HCT116 (cell line): Measurements from ENCODE around the gene CCSER1. TPM values are rescaled to one million over a fixed set of nuclear protein-coding genes. Genes with fewer than 3 reads are reported as not detected.
"Not testable (repeated sequence)": the region's sequence is repeated elsewhere in the genome, so short reads cannot be mapped to it uniquely, and the experiment has no call there.

ENCODE experiments used
- ATAC-seq: fragments of 200-7000 bp; cut with Tn5 transposase; 2 replicates; pipeline ENCODE4 v1.9.1; 2020; ENCODE audit warnings: mild to moderate bottlenecking, moderate library complexity
- BruUV-seq: library from RNA; stranded (reverse); fragments of 400-500 nt; replicated peaks from 2 replicates; lab custom pipeline; 2021; lab: Mats Ljungman, UMichigan
- CTCF ChIA-PET: fragments of 300-600 bp; sonication (Branson Sonifier 250); formaldehyde crosslinking; loops from one replicate; lab custom pipeline; 2021; ENCODE audit warnings: antibody characterized with exemption; lab: Charles Lee
- POLR2A ChIA-PET: fragments of 300-600, 350-600 bp; sonication (Branson Sonifier 250); formaldehyde crosslinking; loops from one replicate; lab custom pipeline; 2021; ENCODE audit warnings: antibody characterized with exemption; lab: Charles Lee
- RAD21 ChIA-PET, 2 experiments: fragments of 300-600 bp; sonication (Branson Sonifier 250); formaldehyde crosslinking; loops; one replicate each; lab custom pipeline; 2023; ENCODE audit warnings: low total read pairs in 2 of 2; ENCODE audit not compliant: uncharacterized antibody in 2 of 2, unreplicated experiment in 2 of 2, low non-redundant PET in 1 of 2; lab: Charles Lee
- DNase-seq: peaks from one replicate; pipeline ENCODE4 v3.0.0-alpha.2; 2010; ENCODE audit warnings: low read depth, low spot score
- H2AFZ ChIP-seq: fragments of 200-600 bp; shearing (Covaris generic), sonication (generic); 2 replicates; pipeline ENCODE4 v1.6.1; 2017; ENCODE audit warnings: low read depth, mixed run types, mixed read lengths, antibody characterized with exemption, low read length; ENCODE audit not compliant: poor library complexity, severe bottlenecking
- H3K27ac ChIP-seq: 2 replicates; pipeline ENCODE4 v1.5.1; 2012; ENCODE audit warnings: low read depth, low read length
- H3K27me3 ChIP-seq: fragments of 200-600 bp; sonication (generic); 2 replicates; pipeline ENCODE4 v1.6.1; 2016; ENCODE audit warnings: mixed run types, low read length, mixed read lengths; ENCODE audit not compliant: insufficient read depth
- H3K36me3 ChIP-seq, 2 experiments: fragments of 200-500 bp in 1 of 2; fragments of 200-600 bp in 1 of 2; sonication (Bioruptor generic) in 1 of 2; sonication (generic) in 1 of 2; 2 replicates each; pipeline versions ENCODE4 v1.5.1 to v1.6.1; 2014 to 2016; ENCODE audit warnings: low read length in 2 of 2, inconsistent platforms in 1 of 2, mixed read lengths in 1 of 2, mixed run types in 1 of 2; ENCODE audit not compliant: insufficient read depth in 2 of 2, control insufficient read depth in 1 of 2
- H3K4me1 ChIP-seq, 2 experiments: fragments of 200-600 bp in 1 of 2; sonication (generic) in 1 of 2; 2 replicates each; pipeline versions ENCODE4 v1.5.1 to v1.6.1; 2012 to 2017; ENCODE audit warnings: low read length in 2 of 2, inconsistent platforms in 1 of 2, mild to moderate bottlenecking in 1 of 2, mixed read lengths in 1 of 2, mixed run types in 1 of 2, moderate library complexity in 1 of 2; ENCODE audit not compliant: insufficient read depth in 2 of 2, control insufficient read depth in 1 of 2
- H3K4me2 ChIP-seq: fragments of 200-600 bp; sonication (generic); 2 replicates; pipeline ENCODE4 v1.6.1; 2017; ENCODE audit warnings: mixed run types, low read length, mixed read lengths
- H3K4me3 ChIP-seq, 2 experiments: fragments of 200-600 bp in 1 of 2; sonication (generic) in 1 of 2; replicated peaks in 1 of 2; 2 replicates each; pipeline ENCODE4 v1.5.1; 2011 to 2016; ENCODE audit warnings: low read length in 2 of 2, control low read depth in 1 of 2, low read depth in 1 of 2, mild to moderate bottlenecking in 1 of 2, mixed read lengths in 1 of 2, mixed run types in 1 of 2
- H3K79me2 ChIP-seq: fragments of 200-600 bp; sonication (generic); 2 replicates; pipeline ENCODE4 v1.6.1; 2017; ENCODE audit warnings: mild to moderate bottlenecking, mixed run types, low read length, moderate library complexity, mixed read lengths; ENCODE audit not compliant: insufficient read depth
- H3K9ac ChIP-seq: fragments of 200-600 bp; sonication (generic); 2 replicates; pipeline ENCODE4 v1.6.1; 2016; ENCODE audit warnings: low read length, mixed read lengths
- H3K9me2 ChIP-seq: fragments of 200-600 bp; sonication (generic), shearing (Covaris generic); 2 replicates; pipeline ENCODE4 v1.6.1; 2017; ENCODE audit warnings: mixed run types, mild to moderate bottlenecking, moderate library complexity; ENCODE audit not compliant: insufficient read depth
- H3K9me3 ChIP-seq, 2 experiments: fragments of 200-500 bp in 1 of 2; fragments of 200-600 bp in 1 of 2; sonication (Bioruptor generic) in 1 of 2; sonication (generic) in 1 of 2; 2 replicates each; pipeline ENCODE4 v1.6.1; 2014 to 2017; ENCODE audit warnings: low read length in 2 of 2, mixed read lengths in 2 of 2, inconsistent platforms in 1 of 2, low read depth in 1 of 2, mild to moderate bottlenecking in 1 of 2, mixed run types in 1 of 2, moderate library complexity in 1 of 2; ENCODE audit not compliant: control insufficient read depth in 1 of 2, insufficient read depth in 1 of 2
- H4K20me1 ChIP-seq: fragments of 200-600 bp; sonication (generic), shearing (Covaris generic); 2 replicates; pipeline ENCODE4 v1.6.1; 2017; ENCODE audit warnings: mixed run types, mild to moderate bottlenecking, moderate library complexity; ENCODE audit not compliant: insufficient read depth
- CBX3 ChIP-seq: IDR thresholded peaks from 2 replicates; pipeline ENCODE4 v1.6.1; 2012; ENCODE audit warnings: low read depth
- CEBPB ChIP-seq: IDR thresholded peaks from 2 replicates; pipeline ENCODE4 v1.6.1; 2012; ENCODE audit warnings: low read depth
- ELF1 ChIP-seq: IDR thresholded peaks from 2 replicates; pipeline ENCODE4 v1.6.1; 2012; ENCODE audit warnings: low read depth, borderline replicate concordance
- FOSL1 ChIP-seq: IDR thresholded peaks from 2 replicates; pipeline ENCODE4 v1.6.1; 2012; ENCODE audit warnings: low read depth
- JUND ChIP-seq: IDR thresholded peaks from 2 replicates; pipeline ENCODE4 v1.6.1; 2012
- POLR2AphosphoS5 ChIP-seq: IDR thresholded peaks from 2 replicates; pipeline ENCODE4 v1.6.1; 2011; ENCODE audit warnings: mild to moderate bottlenecking, low read depth, low read length, moderate library complexity
- REST ChIP-seq: IDR thresholded peaks from 2 replicates; pipeline ENCODE4 v1.6.1; 2012; ENCODE audit warnings: low read depth
- SIN3A ChIP-seq: IDR thresholded peaks from 2 replicates; pipeline ENCODE4 v1.6.1; 2012; ENCODE audit warnings: low read depth
- SP1 ChIP-seq: IDR thresholded peaks from 2 replicates; pipeline ENCODE4 v1.6.1; 2012; ENCODE audit warnings: low read depth
- SRF ChIP-seq: IDR thresholded peaks from 2 replicates; pipeline ENCODE4 v1.6.1; 2012; ENCODE audit warnings: low read depth
- ZNF274 ChIP-seq: fragments of 200-500 bp; sonication (Bioruptor generic); IDR thresholded peaks from 2 replicates; pipeline ENCODE4 v1.6.1; 2014; ENCODE audit warnings: mild to moderate bottlenecking, low read depth, low read length, inconsistent platforms
- intact Hi-C: fragments of 100-400 bp; cut with micrococcal nuclease; formaldehyde crosslinking; loops from 2 replicates; pipeline ENCODE4 v1.10.0; 2022
- total RNA-seq: library from RNA; stranded (reverse); gene quantifications from one replicate; pipeline ENCODE4 v1.2.1, GENCODE V29; 2021; ENCODE audit not compliant: unreplicated experiment
- TF ChIP-seq, protein P1 (sequence below): IDR thresholded peaks from 2 replicates; pipeline ENCODE4 v1.6.1; 2012
- TF ChIP-seq, protein P2 (sequence below), 3 experiments: fragments of 200-600 bp in 1 of 3; sonication (generic) in 1 of 3; IDR thresholded peaks in 2 of 3; conservative IDR thresholded peaks in 1 of 3; 2 replicates each; pipeline ENCODE4 v1.5.1; 2012 to 2017; ENCODE audit warnings: low read depth in 2 of 3, low read length in 2 of 3, antibody characterized with exemption in 1 of 3, borderline replicate concordance in 1 of 3, control low read depth in 1 of 3, mild to moderate bottlenecking in 1 of 3, mixed read lengths in 1 of 3, mixed run types in 1 of 3, moderate library complexity in 1 of 3; ENCODE audit not compliant: insufficient read depth in 1 of 3

CCSER1 gene
- total RNA-seq, 1 experiment from 2014 or later, result 6.7 TPM

- no peak for ATAC-seq
- Histone ChIP-seq H3K9ac (no peak overlapping the region), H3K4me1 (no peaks in the 10 kb centered on the region), H3K9me3 (no peaks in the 10 kb centered on the region), H3K9me2 (no peaks in the 10 kb centered on the region), H3K4me3 (no peak overlapping the region), H3K27me3 (no peaks in the 10 kb centered on the region), H3K36me3 (no peaks in the 10 kb centered on the region), H2AFZ (no peak overlapping the region), H3K79me2 (no peaks in the 10 kb centered on the region), H3K27ac (no peak overlapping the region), H4K20me1 (no peaks in the 10 kb centered on the region), H3K4me2 (no peak overlapping the region)
- RAD21 ChIA-PET, result no interaction called here
- intact Hi-C loops, result no loop called here
- DNase-seq, result no peak
- TF ChIP-seq CEBPB (no peak), REST (no peak), ELF1 (no peak), SIN3A (no peak), FOSL1 (no peak), CBX3 (no peak), SRF (no peak), ZNF274 (no peak), POLR2AphosphoS5 (no peak), JUND (no peak), SP1 (no peak)
- TF ChIP-seq, protein P1, sequence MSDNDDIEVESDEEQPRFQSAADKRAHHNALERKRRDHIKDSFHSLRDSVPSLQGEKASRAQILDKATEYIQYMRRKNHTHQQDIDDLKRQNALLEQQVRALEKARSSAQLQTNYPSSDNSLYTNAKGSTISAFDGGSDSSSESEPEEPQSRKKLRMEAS, result no peak
- TF ChIP-seq, protein P2, sequence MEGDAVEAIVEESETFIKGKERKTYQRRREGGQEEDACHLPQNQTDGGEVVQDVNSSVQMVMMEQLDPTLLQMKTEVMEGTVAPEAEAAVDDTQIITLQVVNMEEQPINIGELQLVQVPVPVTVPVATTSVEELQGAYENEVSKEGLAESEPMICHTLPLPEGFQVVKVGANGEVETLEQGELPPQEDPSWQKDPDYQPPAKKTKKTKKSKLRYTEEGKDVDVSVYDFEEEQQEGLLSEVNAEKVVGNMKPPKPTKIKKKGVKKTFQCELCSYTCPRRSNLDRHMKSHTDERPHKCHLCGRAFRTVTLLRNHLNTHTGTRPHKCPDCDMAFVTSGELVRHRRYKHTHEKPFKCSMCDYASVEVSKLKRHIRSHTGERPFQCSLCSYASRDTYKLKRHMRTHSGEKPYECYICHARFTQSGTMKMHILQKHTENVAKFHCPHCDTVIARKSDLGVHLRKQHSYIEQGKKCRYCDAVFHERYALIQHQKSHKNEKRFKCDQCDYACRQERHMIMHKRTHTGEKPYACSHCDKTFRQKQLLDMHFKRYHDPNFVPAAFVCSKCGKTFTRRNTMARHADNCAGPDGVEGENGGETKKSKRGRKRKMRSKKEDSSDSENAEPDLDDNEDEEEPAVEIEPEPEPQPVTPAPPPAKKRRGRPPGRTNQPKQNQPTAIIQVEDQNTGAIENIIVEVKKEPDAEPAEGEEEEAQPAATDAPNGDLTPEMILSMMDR (IDR thresholded peaks at IDR 0.05 in 2 of 3, conservative IDR thresholded peaks at IDR 0.05 in 1 of 3; ENCODE audit: borderline replicate concordance in 1 of 3, insufficient read depth in 1 of 3, low read depth in 2 of 3, low read length in 2 of 3), result no peak
- CTCF ChIA-PET, result no interaction called here
- no TSS peak for BruUV-seq
- POLR2A ChIA-PET, result no interaction called here
Measured at GRCh38 chr4:91345632-91346031, 1218.4 kb downstream of the CCSER1 start.

DNA sequence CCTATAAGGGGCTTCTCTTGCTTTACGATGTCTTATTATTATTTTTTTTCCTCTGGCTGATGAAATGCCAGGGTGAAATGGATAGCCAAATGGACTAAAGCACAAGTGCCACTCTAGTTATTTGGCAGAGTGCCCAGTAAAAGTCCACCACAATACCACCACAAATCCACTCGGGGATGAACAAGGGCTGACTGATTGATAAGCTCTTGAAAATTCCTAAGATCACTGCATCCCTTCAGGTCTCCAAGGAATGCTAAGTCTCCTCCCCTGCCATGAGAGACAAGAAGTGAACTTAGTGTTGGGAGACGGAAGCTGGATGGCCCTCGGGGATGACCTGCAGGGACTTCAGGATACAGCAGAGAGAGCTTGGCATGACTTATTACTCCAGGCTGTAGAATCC is 1229.3 kb downstream of the CCSER1 start:
- H3K9ac ChIP-seq, H3K27me3 ChIP-seq, H3K9me3 ChIP-seq, H3K79me2 ChIP-seq, RAD21 ChIA-PET, POLR2A ChIA-PET, H3K9me2 ChIP-seq, H3K36me3 ChIP-seq, H3K4me3 ChIP-seq, CTCF ChIA-PET, H2AFZ ChIP-seq, H3K4me1 ChIP-seq, H3K27ac ChIP-seq, DNase-seq, H3K4me2 ChIP-seq, H4K20me1 ChIP-seq, ATAC-seq, BruUV-seq, intact Hi-C loops: not testable (repeated sequence)
